GM23338 (cell line): ENCODE results near the gene TRPC4. TPM values are rescaled to one million over a fixed set of nuclear protein-coding genes. Genes with fewer than 3 reads are reported as not detected.

ENCODE experiments used
- STAT1 ChIP-seq: IDR thresholded peaks from one replicate; pipeline ENCODE4 v1.6.1; 2016; ENCODE audit warnings: antibody characterized with exemption; ENCODE audit not compliant: unreplicated experiment
- polyA plus RNA-seq: library from polyadenylated mRNA; unstranded; fragments of >200 nt; fragmentation: Nextera tagmentation; extraction: Ambion mirVana; gene quantifications from 2 replicates; pipeline ENCODE4 v1.2.1, GENCODE V29; 2016
- total RNA-seq: library from RNA; depleted of rRNA; stranded (reverse); fragments of >200 nt; shearing (Covaris generic); gene quantifications from 2 replicates; pipeline ENCODE4 v1.2.3, GENCODE V29; 2014
- TF ChIP-seq, protein P1 (sequence below): IDR thresholded peaks from one replicate; pipeline ENCODE4 v1.6.1; 2018; ENCODE audit warnings: antibody characterized with exemption; ENCODE audit not compliant: unreplicated experiment
- TF ChIP-seq, protein P2 (sequence below), 2 experiments: fragments of 200-600 bp in 1 of 2; sonication (generic) in 1 of 2; conservative IDR thresholded peaks; 2 replicates each; pipeline versions ENCODE4 v1.5.1 to v1.6.1; 2016 to 2017; ENCODE audit warnings: antibody characterized with exemption in 2 of 2, low read depth in 2 of 2, mild to moderate bottlenecking in 2 of 2, moderate library complexity in 1 of 2
- TF ChIP-seq, protein P3 (sequence below): fragments of 250-450 bp; sonication (Bioruptor Pico); IDR thresholded peaks from 2 replicates; pipeline ENCODE4 v1.5.0; 2020; ENCODE audit warnings: mild to moderate bottlenecking, moderate library complexity

Gene TRPC4
- total and polyA plus RNA-seq, 2 experiments from 2014 or later, result 1.1 to 2.1 TPM

DNA sequence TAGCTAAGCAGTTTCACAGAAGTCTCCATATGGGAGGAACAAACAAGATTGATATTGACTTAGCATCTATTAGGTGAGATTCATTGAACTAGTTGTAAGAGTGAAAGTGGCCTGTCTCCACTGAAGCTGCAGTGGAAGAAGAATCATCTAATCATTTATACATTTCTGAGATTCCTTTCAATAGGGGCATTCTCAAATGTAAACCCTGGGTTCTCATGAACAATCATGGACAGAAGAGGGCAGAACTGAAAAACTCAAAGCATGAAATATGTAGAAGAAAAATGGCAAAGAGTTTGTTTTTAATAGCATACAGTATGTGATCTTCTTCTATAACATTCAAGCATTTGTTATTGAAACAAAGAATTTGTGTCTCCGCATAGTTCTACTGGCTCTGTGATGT, 253.4 kb downstream of the TRPC4 start (continued):
- TF ChIP-seq, protein P1, sequence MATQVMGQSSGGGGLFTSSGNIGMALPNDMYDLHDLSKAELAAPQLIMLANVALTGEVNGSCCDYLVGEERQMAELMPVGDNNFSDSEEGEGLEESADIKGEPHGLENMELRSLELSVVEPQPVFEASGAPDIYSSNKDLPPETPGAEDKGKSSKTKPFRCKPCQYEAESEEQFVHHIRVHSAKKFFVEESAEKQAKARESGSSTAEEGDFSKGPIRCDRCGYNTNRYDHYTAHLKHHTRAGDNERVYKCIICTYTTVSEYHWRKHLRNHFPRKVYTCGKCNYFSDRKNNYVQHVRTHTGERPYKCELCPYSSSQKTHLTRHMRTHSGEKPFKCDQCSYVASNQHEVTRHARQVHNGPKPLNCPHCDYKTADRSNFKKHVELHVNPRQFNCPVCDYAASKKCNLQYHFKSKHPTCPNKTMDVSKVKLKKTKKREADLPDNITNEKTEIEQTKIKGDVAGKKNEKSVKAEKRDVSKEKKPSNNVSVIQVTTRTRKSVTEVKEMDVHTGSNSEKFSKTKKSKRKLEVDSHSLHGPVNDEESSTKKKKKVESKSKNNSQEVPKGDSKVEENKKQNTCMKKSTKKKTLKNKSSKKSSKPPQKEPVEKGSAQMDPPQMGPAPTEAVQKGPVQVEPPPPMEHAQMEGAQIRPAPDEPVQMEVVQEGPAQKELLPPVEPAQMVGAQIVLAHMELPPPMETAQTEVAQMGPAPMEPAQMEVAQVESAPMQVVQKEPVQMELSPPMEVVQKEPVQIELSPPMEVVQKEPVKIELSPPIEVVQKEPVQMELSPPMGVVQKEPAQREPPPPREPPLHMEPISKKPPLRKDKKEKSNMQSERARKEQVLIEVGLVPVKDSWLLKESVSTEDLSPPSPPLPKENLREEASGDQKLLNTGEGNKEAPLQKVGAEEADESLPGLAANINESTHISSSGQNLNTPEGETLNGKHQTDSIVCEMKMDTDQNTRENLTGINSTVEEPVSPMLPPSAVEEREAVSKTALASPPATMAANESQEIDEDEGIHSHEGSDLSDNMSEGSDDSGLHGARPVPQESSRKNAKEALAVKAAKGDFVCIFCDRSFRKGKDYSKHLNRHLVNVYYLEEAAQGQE, result no peak
- TF ChIP-seq, protein P2, sequence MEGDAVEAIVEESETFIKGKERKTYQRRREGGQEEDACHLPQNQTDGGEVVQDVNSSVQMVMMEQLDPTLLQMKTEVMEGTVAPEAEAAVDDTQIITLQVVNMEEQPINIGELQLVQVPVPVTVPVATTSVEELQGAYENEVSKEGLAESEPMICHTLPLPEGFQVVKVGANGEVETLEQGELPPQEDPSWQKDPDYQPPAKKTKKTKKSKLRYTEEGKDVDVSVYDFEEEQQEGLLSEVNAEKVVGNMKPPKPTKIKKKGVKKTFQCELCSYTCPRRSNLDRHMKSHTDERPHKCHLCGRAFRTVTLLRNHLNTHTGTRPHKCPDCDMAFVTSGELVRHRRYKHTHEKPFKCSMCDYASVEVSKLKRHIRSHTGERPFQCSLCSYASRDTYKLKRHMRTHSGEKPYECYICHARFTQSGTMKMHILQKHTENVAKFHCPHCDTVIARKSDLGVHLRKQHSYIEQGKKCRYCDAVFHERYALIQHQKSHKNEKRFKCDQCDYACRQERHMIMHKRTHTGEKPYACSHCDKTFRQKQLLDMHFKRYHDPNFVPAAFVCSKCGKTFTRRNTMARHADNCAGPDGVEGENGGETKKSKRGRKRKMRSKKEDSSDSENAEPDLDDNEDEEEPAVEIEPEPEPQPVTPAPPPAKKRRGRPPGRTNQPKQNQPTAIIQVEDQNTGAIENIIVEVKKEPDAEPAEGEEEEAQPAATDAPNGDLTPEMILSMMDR (conservative IDR thresholded peaks at IDR 0.05; ENCODE audit: low read depth in 2 of 2), result no peak
- no peak for TF ChIP-seq STAT1
- TF ChIP-seq, protein P3, sequence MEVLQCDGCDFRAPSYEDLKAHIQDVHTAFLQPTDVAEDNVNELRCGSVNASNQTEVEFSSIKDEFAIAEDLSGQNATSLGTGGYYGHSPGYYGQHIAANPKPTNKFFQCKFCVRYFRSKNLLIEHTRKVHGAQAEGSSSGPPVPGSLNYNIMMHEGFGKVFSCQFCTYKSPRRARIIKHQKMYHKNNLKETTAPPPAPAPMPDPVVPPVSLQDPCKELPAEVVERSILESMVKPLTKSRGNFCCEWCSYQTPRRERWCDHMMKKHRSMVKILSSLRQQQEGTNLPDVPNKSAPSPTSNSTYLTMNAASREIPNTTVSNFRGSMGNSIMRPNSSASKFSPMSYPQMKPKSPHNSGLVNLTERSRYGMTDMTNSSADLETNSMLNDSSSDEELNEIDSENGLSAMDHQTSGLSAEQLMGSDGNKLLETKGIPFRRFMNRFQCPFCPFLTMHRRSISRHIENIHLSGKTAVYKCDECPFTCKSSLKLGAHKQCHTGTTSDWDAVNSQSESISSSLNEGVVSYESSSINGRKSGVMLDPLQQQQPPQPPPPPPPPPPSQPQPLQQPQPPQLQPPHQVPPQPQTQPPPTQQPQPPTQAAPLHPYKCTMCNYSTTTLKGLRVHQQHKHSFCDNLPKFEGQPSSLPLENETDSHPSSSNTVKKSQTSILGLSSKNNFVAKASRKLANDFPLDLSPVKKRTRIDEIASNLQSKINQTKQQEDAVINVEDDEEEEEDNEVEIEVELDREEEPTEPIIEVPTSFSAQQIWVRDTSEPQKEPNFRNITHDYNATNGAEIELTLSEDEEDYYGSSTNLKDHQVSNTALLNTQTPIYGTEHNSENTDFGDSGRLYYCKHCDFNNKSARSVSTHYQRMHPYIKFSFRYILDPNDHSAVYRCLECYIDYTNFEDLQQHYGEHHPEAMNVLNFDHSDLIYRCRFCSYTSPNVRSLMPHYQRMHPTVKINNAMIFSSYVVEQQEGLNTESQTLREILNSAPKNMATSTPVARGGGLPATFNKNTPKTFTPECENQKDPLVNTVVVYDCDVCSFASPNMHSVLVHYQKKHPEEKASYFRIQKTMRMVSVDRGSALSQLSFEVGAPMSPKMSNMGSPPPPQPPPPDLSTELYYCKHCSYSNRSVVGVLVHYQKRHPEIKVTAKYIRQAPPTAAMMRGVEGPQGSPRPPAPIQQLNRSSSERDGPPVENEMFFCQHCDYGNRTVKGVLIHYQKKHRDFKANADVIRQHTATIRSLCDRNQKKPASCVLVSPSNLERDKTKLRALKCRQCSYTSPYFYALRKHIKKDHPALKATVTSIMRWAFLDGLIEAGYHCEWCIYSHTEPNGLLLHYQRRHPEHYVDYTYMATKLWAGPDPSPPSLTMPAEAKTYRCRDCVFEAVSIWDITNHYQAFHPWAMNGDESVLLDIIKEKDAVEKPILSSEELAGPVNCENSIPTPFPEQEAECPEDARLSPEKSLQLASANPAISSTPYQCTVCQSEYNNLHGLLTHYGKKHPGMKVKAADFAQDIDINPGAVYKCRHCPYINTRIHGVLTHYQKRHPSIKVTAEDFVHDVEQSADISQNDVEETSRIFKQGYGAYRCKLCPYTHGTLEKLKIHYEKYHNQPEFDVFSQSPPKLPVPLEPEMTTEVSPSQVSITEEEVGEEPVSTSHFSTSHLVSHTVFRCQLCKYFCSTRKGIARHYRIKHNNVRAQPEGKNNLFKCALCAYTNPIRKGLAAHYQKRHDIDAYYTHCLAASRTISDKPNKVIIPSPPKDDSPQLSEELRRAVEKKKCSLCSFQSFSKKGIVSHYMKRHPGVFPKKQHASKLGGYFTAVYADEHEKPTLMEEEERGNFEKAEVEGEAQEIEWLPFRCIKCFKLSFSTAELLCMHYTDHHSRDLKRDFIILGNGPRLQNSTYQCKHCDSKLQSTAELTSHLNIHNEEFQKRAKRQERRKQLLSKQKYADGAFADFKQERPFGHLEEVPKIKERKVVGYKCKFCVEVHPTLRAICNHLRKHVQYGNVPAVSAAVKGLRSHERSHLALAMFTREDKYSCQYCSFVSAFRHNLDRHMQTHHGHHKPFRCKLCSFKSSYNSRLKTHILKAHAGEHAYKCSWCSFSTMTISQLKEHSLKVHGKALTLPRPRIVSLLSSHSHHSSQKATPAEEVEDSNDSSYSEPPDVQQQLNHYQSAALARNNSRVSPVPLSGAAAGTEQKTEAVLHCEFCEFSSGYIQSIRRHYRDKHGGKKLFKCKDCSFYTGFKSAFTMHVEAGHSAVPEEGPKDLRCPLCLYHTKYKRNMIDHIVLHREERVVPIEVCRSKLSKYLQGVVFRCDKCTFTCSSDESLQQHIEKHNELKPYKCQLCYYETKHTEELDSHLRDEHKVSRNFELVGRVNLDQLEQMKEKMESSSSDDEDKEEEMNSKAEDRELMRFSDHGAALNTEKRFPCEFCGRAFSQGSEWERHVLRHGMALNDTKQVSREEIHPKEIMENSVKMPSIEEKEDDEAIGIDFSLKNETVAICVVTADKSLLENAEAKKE (CRISPR knock-in tag), result no peak
